Keratinocyte (primary cell): ENCODE results near the gene SLC26A4. TPM values are rescaled to one million over a fixed set of nuclear protein-coding genes. Genes with fewer than 3 reads are reported as not detected.

Experiments used
- DNase-seq: peaks from one replicate; pipeline ENCODE4 v3.0.0-alpha.2; 2011; ENCODE audit warnings: low read depth, missing footprints, low spot score
- FAIRE-seq: peaks from 2 replicates; lab custom pipeline; 2011; peaks lifted over from hg19 to GRCh38; lab: Jason Lieb, UNC
- H2AFZ ChIP-seq: 2 replicates; pipeline ENCODE4 v1.6.0; 2012; ENCODE audit warnings: low read length, control low read depth, inconsistent platforms; ENCODE audit not compliant: control insufficient read depth
- H3K27ac ChIP-seq: 2 replicates; pipeline ENCODE4 v1.5.1; 2011; ENCODE audit warnings: low read length; ENCODE audit not compliant: control insufficient read depth, insufficient read depth
- H3K27me3 ChIP-seq: 3 replicates; pipeline ENCODE4 v1.6.0; 2011; ENCODE audit warnings: low read length; ENCODE audit not compliant: control insufficient read depth, insufficient read depth; ENCODE audit errors: extremely low read depth
- H3K36me3 ChIP-seq, 2 experiments: 2 replicates in 1 of 2; 3 replicates in 1 of 2; pipeline ENCODE4 v1.5.1; 2011; ENCODE audit warnings: low read length in 2 of 2, mild to moderate bottlenecking in 1 of 2; ENCODE audit not compliant: control insufficient read depth in 2 of 2, insufficient read depth in 2 of 2; ENCODE audit errors: extremely low read depth in 1 of 2
- H3K4me1 ChIP-seq: 3 replicates; pipeline ENCODE4 v1.5.1; 2011; ENCODE audit warnings: low read length; ENCODE audit not compliant: control insufficient read depth, insufficient read depth; ENCODE audit errors: extremely low read depth
- H3K4me2 ChIP-seq: 3 replicates; pipeline ENCODE4 v1.6.0; 2011; ENCODE audit warnings: low read depth, low read length; ENCODE audit not compliant: control insufficient read depth, insufficient read depth; ENCODE audit errors: extremely low read depth
- H3K4me3 ChIP-seq, 3 experiments: fragments of 200-600 bp in 1 of 3; sonication (generic) in 1 of 3; 2 replicates in 2 of 3; 3 replicates in 1 of 3; pipeline ENCODE4 v1.5.1; 2011 to 2016; ENCODE audit warnings: low read length in 3 of 3, mild to moderate bottlenecking in 3 of 3, control low read depth in 2 of 3, inconsistent platforms in 1 of 3, low read depth in 1 of 3, mixed read lengths in 1 of 3, mixed run types in 1 of 3, moderate library complexity in 1 of 3; ENCODE audit not compliant: control insufficient read depth in 2 of 3, insufficient read depth in 2 of 3; ENCODE audit errors: extremely low read depth in 1 of 3
- H3K79me2 ChIP-seq: 2 replicates; pipeline ENCODE4 v1.6.0; 2012; ENCODE audit warnings: low read length; ENCODE audit not compliant: control insufficient read depth, insufficient read depth
- H3K9ac ChIP-seq: 3 replicates; pipeline ENCODE4 v1.6.0; 2011; ENCODE audit warnings: low read length; ENCODE audit not compliant: control insufficient read depth, insufficient read depth; ENCODE audit errors: extremely low read depth
- H3K9me1 ChIP-seq: 3 replicates; pipeline ENCODE4 v1.6.0; 2011; ENCODE audit warnings: low read length; ENCODE audit not compliant: control insufficient read depth, insufficient read depth; ENCODE audit errors: extremely low read depth
- H3K9me3 ChIP-seq: 2 replicates; pipeline ENCODE4 v1.5.1; 2012; ENCODE audit warnings: low read depth, low read length; ENCODE audit not compliant: control insufficient read depth
- H4K20me1 ChIP-seq: 3 replicates; pipeline ENCODE4 v1.6.0; 2011; ENCODE audit warnings: low read length; ENCODE audit not compliant: control insufficient read depth, insufficient read depth; ENCODE audit errors: extremely low read depth
- CTCF ChIP-seq, 3 experiments: IDR thresholded peaks in 1 of 3; conservative IDR thresholded peaks in 1 of 3; optimal IDR thresholded peaks in 1 of 3; 2 replicates in 2 of 3; 3 replicates in 1 of 3; pipeline versions ENCODE3 to v1.5.1; 2011; ENCODE audit warnings: low read length in 3 of 3, mild to moderate bottlenecking in 3 of 3, moderate library complexity in 2 of 3, control low read depth in 1 of 3, inconsistent platforms in 1 of 3; ENCODE audit not compliant: insufficient read depth in 2 of 3; ENCODE audit errors: extremely low read depth in 1 of 3
- EZH2 ChIP-seq: IDR thresholded peaks from one replicate; pipeline ENCODE4 v1.6.1; 2012; ENCODE audit warnings: inconsistent platforms, mild to moderate bottlenecking, low read length, moderate library complexity
- dilution Hi-C: fragments of 300-500 bp; cut with MboI; formaldehyde crosslinking; loops from one replicate; pipeline ENCODE4 v1.7.0; 2020; ENCODE audit warnings: low sequenced_read_pairs; ENCODE audit not compliant: extremely low pct_ligation_motif_present
- polyA plus RNA-seq, 5 experiments: library from polyadenylated mRNA; depleted of rRNA in 3 of 5; stranded (reverse) in 3 of 5; stranded (forward) in 1 of 5; unstranded in 1 of 5; fragments of >200 nt; gene quantifications; 1 replicate in 1 of 5; 2 replicates in 3 of 5; 3 replicates in 1 of 5; pipeline versions ENCODE4 v1.2.1 to v1.2.3, GENCODE V29; 2011 to 2012; ENCODE audit warnings: missing spikeins in 2 of 5, low read depth in 1 of 5, low replicate concordance in 1 of 5

SLC26A4 gene
- polyA plus RNA-seq, 1 donor (not counting 4 experiments of a cell fraction or from before 2014, with no cell fraction given): 0.26 TPM

GRCh38 chr7:107667341-107667740 lies 6.7 kb downstream of the SLC26A4 start:
- H3K27me3 ChIP-seq: peaks cover under 1% of the 10 kb centered on the region
- no peak overlapping the region for H3K27ac ChIP-seq
- no peaks in the 10 kb centered on the region for H3K79me2 ChIP-seq
- FAIRE-seq (no peak), DNase-seq (no peak)
- dilution Hi-C loops: no loop called here
- no peaks in the 10 kb centered on the region for H4K20me1 ChIP-seq
- H3K4me1 ChIP-seq: peaks cover 5% of the 10 kb centered on the region
- no peak overlapping the region for H2AFZ ChIP-seq
- peak overlapping the region; percentile 4 for H3K4me2 ChIP-seq
- no peak for TF ChIP-seq EZH2
- no peak for TF ChIP-seq CTCF (optimal IDR thresholded peaks at IDR 0.05 in 1 of 3, IDR thresholded peaks at IDR 0.05 in 1 of 3, conservative IDR thresholded peaks at IDR 0.05 in 1 of 3; ENCODE audit: extremely low read depth in 1 of 3, insufficient read depth in 2 of 3, low read length in 3 of 3)
- H3K4me3 ChIP-seq: no peak overlapping the region
- no peaks in the 10 kb centered on the region for H3K36me3 ChIP-seq
- no peak overlapping the region for H3K9ac ChIP-seq
- no peaks in the 10 kb centered on the region for H3K9me1 ChIP-seq
- H3K9me3 ChIP-seq: no peaks in the 10 kb centered on the region

- H3K9ac ChIP-seq: no peak overlapping the region
- H3K4me1 ChIP-seq: peaks cover 5% of the 10 kb centered on the region
- H3K9me3 ChIP-seq: no peaks in the 10 kb centered on the region
- no peaks in the 10 kb centered on the region for H3K79me2 ChIP-seq
- no peaks in the 10 kb centered on the region for H4K20me1 ChIP-seq
- H3K4me3 ChIP-seq: no peak overlapping the region
- H3K27ac ChIP-seq: no peak overlapping the region
- no peak overlapping the region for H2AFZ ChIP-seq
- H3K27me3 ChIP-seq: no peaks in the 10 kb centered on the region
- H3K36me3 ChIP-seq: no peaks in the 10 kb centered on the region
- TF ChIP-seq CTCF (optimal IDR thresholded peaks at IDR 0.05 in 1 of 3, IDR thresholded peaks at IDR 0.05 in 1 of 3, conservative IDR thresholded peaks at IDR 0.05 in 1 of 3; ENCODE audit: extremely low read depth in 1 of 3, insufficient read depth in 2 of 3, low read length in 3 of 3) (no peak), EZH2 (no peak)
- DNase-seq: no peak
- dilution Hi-C loops: no loop called here
- FAIRE-seq: no peak
- H3K9me1 ChIP-seq: no peaks in the 10 kb centered on the region
- H3K4me2 ChIP-seq: no peak overlapping the region
Measured at GRCh38 chr7:107668296-107668695, 7.7 kb downstream of the SLC26A4 start.
